DND-41 (cell line): ENCODE results near the gene ELOVL6.
"Not testable (repeated sequence)": the region's sequence is repeated elsewhere in the genome, so short reads cannot be mapped to it uniquely, and the experiment has no call there.

ENCODE experiments used
- ATAC-seq: fragments of 200-7000 bp; cut with Tn5 transposase; 3 replicates; pipeline ENCODE4 v1.9.1; 2021; ENCODE audit warnings: low read depth; ENCODE audit not compliant: insufficient read depth
- DNase-seq: peaks from one replicate; pipeline ENCODE4 v3.0.0-alpha.2; 2020
- H2AFZ ChIP-seq: 2 replicates; pipeline ENCODE4 v1.6.0; 2012; ENCODE audit warnings: low read depth, low read length
- H3K27ac ChIP-seq: 2 replicates; pipeline ENCODE4 v1.5.1; 2012; ENCODE audit warnings: low read length, inconsistent platforms
- H3K27me3 ChIP-seq: fragments of 200-600 bp; sonication (generic); 2 replicates; pipeline ENCODE4 v1.6.0; 2012; ENCODE audit warnings: low read length, mild to moderate bottlenecking, inconsistent platforms; ENCODE audit not compliant: insufficient read depth, poor library complexity
- H3K36me3 ChIP-seq: 2 replicates; pipeline ENCODE4 v1.5.1; 2012; ENCODE audit warnings: low read length, inconsistent platforms; ENCODE audit not compliant: insufficient read depth
- H3K4me1 ChIP-seq: 2 replicates; pipeline ENCODE4 v1.5.1; 2012; ENCODE audit warnings: mild to moderate bottlenecking, low read length; ENCODE audit not compliant: insufficient read depth
- H3K4me2 ChIP-seq: 2 replicates; pipeline ENCODE4 v1.6.0; 2012; ENCODE audit warnings: mild to moderate bottlenecking, moderate library complexity, low read length, inconsistent platforms; ENCODE audit not compliant: insufficient read depth
- H3K4me3 ChIP-seq, 2 experiments: fragments of 200-600 bp in 1 of 2; shearing (Covaris generic) in 1 of 2; 2 replicates each; pipeline ENCODE4 v1.5.1; 2012 to 2016; ENCODE audit warnings: inconsistent platforms in 2 of 2, low read length in 2 of 2, mild to moderate bottlenecking in 2 of 2, low read depth in 1 of 2, moderate library complexity in 1 of 2
- H3K79me2 ChIP-seq: 2 replicates; pipeline ENCODE4 v1.6.0; 2012; ENCODE audit warnings: low read length, inconsistent platforms; ENCODE audit not compliant: insufficient read depth
- H3K9ac ChIP-seq: 2 replicates; pipeline ENCODE4 v1.6.0; 2012; ENCODE audit warnings: low read depth, mild to moderate bottlenecking, inconsistent platforms, low read length, moderate library complexity
- H3K9me3 ChIP-seq: 2 replicates; pipeline ENCODE4 v1.5.1; 2012; ENCODE audit warnings: low read length, moderate library complexity, mild to moderate bottlenecking, inconsistent platforms; ENCODE audit not compliant: insufficient read depth, severe bottlenecking
- H4K20me1 ChIP-seq: 2 replicates; pipeline ENCODE4 v1.6.0; 2012; ENCODE audit warnings: low read length; ENCODE audit not compliant: insufficient read depth
- EZH2 ChIP-seq: IDR thresholded peaks from 3 replicates; pipeline ENCODE4 v1.6.1; 2012; ENCODE audit warnings: borderline replicate concordance, low read depth, mild to moderate bottlenecking, moderate library complexity, low read length, inconsistent platforms; ENCODE audit not compliant: severe bottlenecking
- TF ChIP-seq, protein P1 (sequence below): IDR thresholded peaks from 2 replicates; pipeline ENCODE4 v1.5.1; 2012; ENCODE audit warnings: borderline replicate concordance, low read length, moderate library complexity, mild to moderate bottlenecking; ENCODE audit not compliant: poor library complexity, severe bottlenecking; ENCODE audit errors: extremely low read depth

Gene ELOVL6

DNA sequence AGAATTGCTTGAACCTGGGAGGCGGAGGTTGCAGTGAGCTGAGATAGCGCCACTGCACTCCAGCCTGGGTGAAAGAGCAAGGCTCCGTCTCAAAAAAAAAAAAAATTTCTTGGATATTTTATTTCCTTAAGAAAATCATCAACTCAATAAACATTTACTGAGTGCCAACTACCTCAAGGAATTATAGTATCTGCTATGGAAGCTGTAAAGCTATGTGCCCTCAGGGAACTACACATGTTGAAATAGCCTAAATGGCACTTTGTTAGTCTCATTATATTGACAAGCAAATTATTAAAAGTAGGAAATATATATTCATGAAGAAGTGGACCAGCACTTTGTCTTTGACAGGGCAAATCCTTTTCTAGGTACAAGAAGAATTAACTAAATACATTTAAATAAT lies 40.8 kb downstream of the ELOVL6 start:
- Histone ChIP-seq H3K36me3 (no peaks in the 10 kb centered on the region; the same call in 1 of the 2 replicates), H4K20me1 (no peaks in the 10 kb centered on the region), H3K4me2 (no peak overlapping the region), H3K4me3 (no peak overlapping the region), H3K9ac (no peak overlapping the region), H3K27ac (no peak overlapping the region), H3K79me2 (peaks cover 26% of the 10 kb centered on the region), H3K27me3 (no peaks in the 10 kb centered on the region), H2AFZ (no peak overlapping the region), H3K9me3 (no peaks in the 10 kb centered on the region), H3K4me1 (peaks cover 7% of the 10 kb centered on the region; the same call in 1 of the 2 replicates)
- TF ChIP-seq, protein P1, sequence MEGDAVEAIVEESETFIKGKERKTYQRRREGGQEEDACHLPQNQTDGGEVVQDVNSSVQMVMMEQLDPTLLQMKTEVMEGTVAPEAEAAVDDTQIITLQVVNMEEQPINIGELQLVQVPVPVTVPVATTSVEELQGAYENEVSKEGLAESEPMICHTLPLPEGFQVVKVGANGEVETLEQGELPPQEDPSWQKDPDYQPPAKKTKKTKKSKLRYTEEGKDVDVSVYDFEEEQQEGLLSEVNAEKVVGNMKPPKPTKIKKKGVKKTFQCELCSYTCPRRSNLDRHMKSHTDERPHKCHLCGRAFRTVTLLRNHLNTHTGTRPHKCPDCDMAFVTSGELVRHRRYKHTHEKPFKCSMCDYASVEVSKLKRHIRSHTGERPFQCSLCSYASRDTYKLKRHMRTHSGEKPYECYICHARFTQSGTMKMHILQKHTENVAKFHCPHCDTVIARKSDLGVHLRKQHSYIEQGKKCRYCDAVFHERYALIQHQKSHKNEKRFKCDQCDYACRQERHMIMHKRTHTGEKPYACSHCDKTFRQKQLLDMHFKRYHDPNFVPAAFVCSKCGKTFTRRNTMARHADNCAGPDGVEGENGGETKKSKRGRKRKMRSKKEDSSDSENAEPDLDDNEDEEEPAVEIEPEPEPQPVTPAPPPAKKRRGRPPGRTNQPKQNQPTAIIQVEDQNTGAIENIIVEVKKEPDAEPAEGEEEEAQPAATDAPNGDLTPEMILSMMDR = no peak
- DNase-seq (no peak), ATAC-seq (no peak)

- H3K27me3 ChIP-seq, H4K20me1 ChIP-seq, H3K27ac ChIP-seq, H3K4me2 ChIP-seq, H3K9ac ChIP-seq, H2AFZ ChIP-seq, H3K36me3 ChIP-seq, H3K9me3 ChIP-seq, ATAC-seq, H3K4me3 ChIP-seq, H3K4me1 ChIP-seq, DNase-seq: not testable (repeated sequence)
- H3K79me2 ChIP-seq = peaks cover 24% of the 10 kb centered on the region
These were observed 41.2 kb downstream of the ELOVL6 start for GRCh38 chr4:110157166-110157565.

- Histone ChIP-seq H3K36me3 (no peaks in the 10 kb centered on the region; the same call in 1 of the 2 replicates), H3K9me3 (no peaks in the 10 kb centered on the region), H2AFZ (no peak overlapping the region), H3K27me3 (no peaks in the 10 kb centered on the region), H3K27ac (no peak overlapping the region), H3K4me1 (peaks cover 7% of the 10 kb centered on the region; the same call in 1 of the 2 replicates), H4K20me1 (no peaks in the 10 kb centered on the region), H3K9ac (no peak overlapping the region), H3K4me3 (no peak overlapping the region), H3K79me2 (peaks cover 24% of the 10 kb centered on the region), H3K4me2 (no peak overlapping the region)
- no peak for TF ChIP-seq EZH2
- TF ChIP-seq, protein P1 = no peak
- ATAC-seq (no peak), DNase-seq (no peak)
These were observed 42.0 kb downstream of the ELOVL6 start for GRCh38 chr4:110156442-110156841.

- H3K9me3 ChIP-seq = no peaks in the 10 kb centered on the region
- H3K4me2 ChIP-seq = no peak overlapping the region
- H2AFZ ChIP-seq = no peak overlapping the region
- H3K9ac ChIP-seq = no peak overlapping the region
- TF ChIP-seq, protein P1 = no peak
- no peak for TF ChIP-seq EZH2
- no peaks in the 10 kb centered on the region for H4K20me1 ChIP-seq
- no peak; the same call in 2 of the 3 replicates for ATAC-seq
- H3K4me1 ChIP-seq = peaks cover 7% of the 10 kb centered on the region; the same call in 1 of the 2 replicates
- H3K27ac ChIP-seq = no peak overlapping the region
- peaks cover 24% of the 10 kb centered on the region for H3K79me2 ChIP-seq
- DNase-seq = no peak
- no peaks in the 10 kb centered on the region for H3K27me3 ChIP-seq
- no peak overlapping the region for H3K4me3 ChIP-seq
- no peaks in the 10 kb centered on the region for H3K36me3 ChIP-seq
These were observed 42.8 kb downstream of the ELOVL6 start for GRCh38 chr4:110155654-110156053.
